Esophagus muscularis mucosa (tissue), 4 donors: Measurements from ENCODE around the gene TMCC2. TPM values are rescaled to one million over a fixed set of nuclear protein-coding genes. Genes with fewer than 3 reads are reported as not detected.

Experiments used
- DNase-seq: peaks from one replicate; pipeline ENCODE4 v3.0.0-alpha.2; 2017; ENCODE audit errors: extremely low spot score
- H3K27ac ChIP-seq, 4 donors: fragments of 200-600 bp; sonication (generic); replicated peaks in 1 of 4; 1 replicate in 3 of 4; 2 replicates in 1 of 4; pipeline ENCODE4 v1.5.1; 2016 to 2019; ENCODE audit warnings: mild to moderate bottlenecking in 1 of 4
- H3K27me3 ChIP-seq, 4 donors: fragments of 200-600 bp; sonication (generic); one replicate each; pipeline versions ENCODE4 v1.5.1 to v1.6.0; 2016 to 2019
- H3K36me3 ChIP-seq, 4 donors: fragments of 200-600 bp; sonication (generic); one replicate each; pipeline ENCODE4 v1.5.1; 2016 to 2019
- H3K4me1 ChIP-seq, 4 donors: fragments of 200-600 bp; sonication (generic); one replicate each; pipeline ENCODE4 v1.5.1; 2016 to 2019
- H3K4me3 ChIP-seq, 4 donors: fragments of 200-600 bp; sonication (generic); 1 replicate in 2 of 4; 2 replicates in 2 of 4; pipeline ENCODE4 v1.5.1; 2016 to 2019; ENCODE audit warnings: mild to moderate bottlenecking in 4 of 4, moderate library complexity in 1 of 4
- H3K9me3 ChIP-seq, 4 donors: fragments of 200-600 bp; sonication (generic); 1 replicate in 3 of 4; 2 replicates in 1 of 4; pipeline ENCODE4 v1.5.1; 2016 to 2019
- EP300 ChIP-seq: sonication (generic); formaldehyde crosslinking; IDR thresholded peaks from one replicate; pipeline ENCODE4 v1.6.1; 2017; ENCODE audit warnings: antibody characterized with exemption
- POLR2A ChIP-seq: fragments of 450-650 bp; IDR thresholded peaks from one replicate; pipeline ENCODE4 v1.6.1; 2017; ENCODE audit warnings: antibody characterized with exemption, moderate library complexity, mild to moderate bottlenecking, low read depth
- POLR2AphosphoS5 ChIP-seq, 2 donors: sonication (generic); formaldehyde crosslinking; IDR thresholded peaks; one replicate each; pipeline ENCODE4 v1.6.1; 2017; ENCODE audit warnings: antibody characterized with exemption in 2 of 2
- WGBS: methylation state at CpG from one replicate; pipeline ENCODE4 v1.1.5; 2018; 5-methylcytosine and 5-hydroxymethylcytosine counted together
- intact Hi-C: fragments of 100-400 bp; cut with DNase I; formaldehyde crosslinking; loops from one replicate; pipeline ENCODE4 v1.15.1; 2023
- total RNA-seq, 4 donors: library from RNA; depleted of rRNA; stranded (reverse); fragments of >200 nt; gene quantifications; one replicate each; pipeline versions ENCODE4 v1.1.0 to v1.2.1, GENCODE V29; 2016
- TF ChIP-seq, protein P1 (sequence below), 3 experiments: fragments of 200-600 bp in 2 of 3; fragments of 450-650 bp in 1 of 3; sonication (generic) in 2 of 3; IDR thresholded peaks; one replicate each; pipeline ENCODE4 v1.5.1; 2017 to 2019; ENCODE audit warnings: antibody characterized with exemption in 3 of 3, mild to moderate bottlenecking in 2 of 3, moderate library complexity in 1 of 3

The TMCC2 gene
- total RNA-seq, 4 donors from 2014 or later: 4.1 to 8.2 (median 5.9) TPM

- 70% methylated on average over 8 of the region's 8 CpGs for WGBS
- Histone ChIP-seq H3K4me3 (no peak overlapping the region), H3K9me3 (no peaks in the 10 kb centered on the region), H3K36me3 (peaks cover 0 to 23% (median 11%) of the 10 kb centered on the region in 4 donors), H3K4me1 (peaks cover 13 to 34% (median 26%) of the 10 kb centered on the region in 4 donors), H3K27me3 (no peaks in the 10 kb centered on the region), H3K27ac (no peak overlapping the region)
- intact Hi-C loops: no loop called here
- TF ChIP-seq EP300: no peak
- no peak for TF ChIP-seq POLR2A
- no peak for TF ChIP-seq POLR2AphosphoS5 (IDR thresholded peaks at IDR 0.05)
- TF ChIP-seq, protein P1, sequence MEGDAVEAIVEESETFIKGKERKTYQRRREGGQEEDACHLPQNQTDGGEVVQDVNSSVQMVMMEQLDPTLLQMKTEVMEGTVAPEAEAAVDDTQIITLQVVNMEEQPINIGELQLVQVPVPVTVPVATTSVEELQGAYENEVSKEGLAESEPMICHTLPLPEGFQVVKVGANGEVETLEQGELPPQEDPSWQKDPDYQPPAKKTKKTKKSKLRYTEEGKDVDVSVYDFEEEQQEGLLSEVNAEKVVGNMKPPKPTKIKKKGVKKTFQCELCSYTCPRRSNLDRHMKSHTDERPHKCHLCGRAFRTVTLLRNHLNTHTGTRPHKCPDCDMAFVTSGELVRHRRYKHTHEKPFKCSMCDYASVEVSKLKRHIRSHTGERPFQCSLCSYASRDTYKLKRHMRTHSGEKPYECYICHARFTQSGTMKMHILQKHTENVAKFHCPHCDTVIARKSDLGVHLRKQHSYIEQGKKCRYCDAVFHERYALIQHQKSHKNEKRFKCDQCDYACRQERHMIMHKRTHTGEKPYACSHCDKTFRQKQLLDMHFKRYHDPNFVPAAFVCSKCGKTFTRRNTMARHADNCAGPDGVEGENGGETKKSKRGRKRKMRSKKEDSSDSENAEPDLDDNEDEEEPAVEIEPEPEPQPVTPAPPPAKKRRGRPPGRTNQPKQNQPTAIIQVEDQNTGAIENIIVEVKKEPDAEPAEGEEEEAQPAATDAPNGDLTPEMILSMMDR (IDR thresholded peaks at IDR 0.05): no peak
- no peak for DNase-seq
These were observed 43.0 kb downstream of the TMCC2 start for GRCh38 chr1:205270764-205271163.

GRCh38 chr1:205271277-205271676 lies 43.5 kb downstream of the TMCC2 start:
- WGBS: 77% methylated on average over 8 of the region's 8 CpGs
- peaks cover 0 to 23% (median 11%) of the 10 kb centered on the region in 4 donors for H3K36me3 ChIP-seq
- H3K27me3 ChIP-seq: no peaks in the 10 kb centered on the region
- TF ChIP-seq POLR2A (no peak), POLR2AphosphoS5 (IDR thresholded peaks at IDR 0.05) (no peak), EP300 (no peak)
- TF ChIP-seq, protein P1 (IDR thresholded peaks at IDR 0.05): no peak
- intact Hi-C loops: no loop called here
- H3K27ac ChIP-seq: no peak overlapping the region
- DNase-seq: no peak
- no peak overlapping the region for H3K4me3 ChIP-seq
- peaks cover 13 to 34% (median 26%) of the 10 kb centered on the region in 4 donors for H3K4me1 ChIP-seq
- no peaks in the 10 kb centered on the region for H3K9me3 ChIP-seq

DNA sequence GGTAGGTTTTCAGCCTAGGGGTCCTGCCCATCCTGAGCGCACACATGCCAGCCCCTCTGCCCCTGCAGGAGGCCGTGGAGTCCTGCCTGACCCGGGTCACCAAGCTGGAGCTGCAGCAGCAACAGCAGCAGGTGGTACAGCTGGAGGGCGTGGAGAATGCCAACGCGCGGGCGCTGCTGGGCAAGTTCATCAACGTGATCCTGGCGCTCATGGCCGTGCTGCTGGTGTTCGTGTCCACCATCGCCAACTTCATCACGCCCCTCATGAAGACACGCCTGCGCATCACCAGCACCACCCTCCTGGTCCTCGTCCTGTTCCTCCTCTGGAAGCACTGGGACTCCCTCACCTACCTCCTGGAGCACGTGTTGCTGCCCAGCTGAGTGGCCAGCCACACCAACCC lies 44.0 kb downstream of the TMCC2 start:
- H3K27me3 ChIP-seq: no peaks in the 10 kb centered on the region
- H3K4me1 ChIP-seq: peaks cover 13 to 34% (median 25%) of the 10 kb centered on the region in 4 donors
- H3K4me3 ChIP-seq: no peak overlapping the region
- H3K36me3 ChIP-seq: peaks cover 0 to 23% (median 11%) of the 10 kb centered on the region in 4 donors
- no peaks in the 10 kb centered on the region for H3K9me3 ChIP-seq
- TF ChIP-seq EP300 (no peak), POLR2A (no peak), POLR2AphosphoS5 (IDR thresholded peaks at IDR 0.05) (no peak)
- TF ChIP-seq, protein P1 (IDR thresholded peaks at IDR 0.05): no peak
- 87% methylated on average over 11 of the region's 18 CpGs for WGBS
- no peak for DNase-seq
- intact Hi-C loops: no loop called here
- H3K27ac ChIP-seq: no peak overlapping the region

DNA sequence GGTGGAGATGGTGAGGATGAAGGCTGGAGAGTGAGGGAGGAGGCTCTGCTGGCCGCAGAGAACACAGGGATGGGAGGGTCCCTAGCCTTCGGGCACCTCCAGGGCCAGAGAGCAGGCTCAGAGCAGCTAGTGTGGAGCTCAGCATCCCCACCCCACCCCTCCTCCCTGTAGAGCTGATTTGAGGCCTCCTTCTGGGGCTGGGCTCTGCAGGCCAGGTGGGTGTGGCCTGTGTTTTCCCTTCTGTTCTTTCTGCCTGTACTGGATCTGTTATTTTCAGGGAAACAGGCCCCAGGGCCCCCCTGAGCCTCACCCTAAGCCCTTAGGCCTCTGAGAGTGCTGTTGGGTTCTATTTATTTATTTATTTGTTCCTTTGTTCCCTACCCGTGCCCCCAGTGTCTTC lies 44.8 kb downstream of the TMCC2 start:
- intact Hi-C loops: no loop called here
- no peaks in the 10 kb centered on the region for H3K27me3 ChIP-seq
- 84% methylated on average over 3 of the region's 3 CpGs for WGBS

More for the DNA sequence above, 44.8 kb downstream of the TMCC2 start:
- Histone ChIP-seq H3K9me3 (no peaks in the 10 kb centered on the region), H3K36me3 (peaks cover 0 to 23% (median 11%) of the 10 kb centered on the region in 4 donors), H3K27ac (no peak overlapping the region), H3K4me3 (no peak overlapping the region), H3K4me1 (peaks cover 13 to 30% (median 23%) of the 10 kb centered on the region in 4 donors)
- no peak for TF ChIP-seq EP300
- TF ChIP-seq POLR2A: no peak
- TF ChIP-seq, protein P1 (IDR thresholded peaks at IDR 0.05): no peak
- TF ChIP-seq POLR2AphosphoS5 (IDR thresholded peaks at IDR 0.05): no peak
- no peak for DNase-seq
